Neural progenitor cell (in vitro differentiated cells): ENCODE results near the gene ASPHD1. TPM values are rescaled to one million over a fixed set of nuclear protein-coding genes. Genes with fewer than 3 reads are reported as not detected.

Source experiments
- DNase-seq: peaks from one replicate; pipeline ENCODE4 v3.0.0-alpha.2; 2016; ENCODE audit warnings: low spot score
- H2AFZ ChIP-seq: fragments of 200-600 bp; sonication (generic); replicated peaks from 2 replicates; pipeline ENCODE4 v1.6.1; 2016; ENCODE audit warnings: antibody characterized with exemption
- H3F3A ChIP-seq: fragments of 200-600 bp; sonication (generic); 2 replicates; pipeline ENCODE4 v1.6.1; 2016; ENCODE audit warnings: antibody characterized with exemption, low read depth
- H3K27ac ChIP-seq: fragments of 200-600 bp; sonication (generic); 2 replicates; pipeline ENCODE4 v1.5.1; 2016; ENCODE audit warnings: mild to moderate bottlenecking
- H3K27me3 ChIP-seq: fragments of 200-600 bp; sonication (generic); 2 replicates; pipeline ENCODE4 v1.6.1; 2016; ENCODE audit warnings: mild to moderate bottlenecking, moderate library complexity
- H3K36me3 ChIP-seq: fragments of 200-600 bp; sonication (generic); 2 replicates; pipeline ENCODE4 v1.5.1; 2016
- H3K4me1 ChIP-seq: fragments of 200-600 bp; sonication (generic); 2 replicates; pipeline ENCODE4 v1.6.1; 2016; ENCODE audit warnings: mixed run types
- H3K4me2 ChIP-seq: fragments of 200-600 bp; sonication (generic); 2 replicates; pipeline ENCODE4 v1.6.1; 2016
- H3K4me3 ChIP-seq: fragments of 200-600 bp; sonication (generic); 2 replicates; pipeline ENCODE4 v1.5.1; 2016
- H3K79me2 ChIP-seq: fragments of 200-600 bp; sonication (generic); 2 replicates; pipeline ENCODE4 v1.6.1; 2016; ENCODE audit warnings: low read depth
- H3K9ac ChIP-seq: fragments of 200-600 bp; sonication (generic); 2 replicates; pipeline ENCODE4 v1.6.1; 2016
- H3K9me3 ChIP-seq: fragments of 200-600 bp; sonication (generic); 2 replicates; pipeline ENCODE4 v1.5.1; 2016; ENCODE audit warnings: low read depth
- H4K20me1 ChIP-seq: fragments of 200-600 bp; sonication (generic); 2 replicates; pipeline ENCODE4 v1.6.1; 2016; ENCODE audit warnings: low read depth
- H3K27ac Mint-ChIP-seq: 3 replicates; pipeline ENCODE4 v1.8.0; 2021; ENCODE audit warnings: mixed read lengths
- H3K27me3 Mint-ChIP-seq: 2 replicates; pipeline ENCODE4 v1.8.0; 2022; ENCODE audit warnings: low read depth, mild to moderate bottlenecking, inconsistent platforms, moderate library complexity, mixed read lengths; ENCODE audit not compliant: insufficient read depth
- H3K36me3 Mint-ChIP-seq: 3 replicates; pipeline ENCODE4 v1.8.0; 2021; ENCODE audit warnings: mixed read lengths
- H3K4me1 Mint-ChIP-seq: 3 replicates; pipeline ENCODE4 v1.8.0; 2021; ENCODE audit warnings: mixed read lengths
- H3K4me3 Mint-ChIP-seq: 3 replicates; pipeline ENCODE4 v1.8.0; 2021; ENCODE audit warnings: mild to moderate bottlenecking, moderate library complexity, mixed read lengths
- H3K9me3 Mint-ChIP-seq: 3 replicates; pipeline ENCODE4 v1.8.0; 2020; ENCODE audit warnings: mixed read lengths
- CTCF ChIP-seq: fragments of 200-600 bp; sonication (generic); IDR thresholded peaks from 2 replicates; pipeline ENCODE4 v1.5.1; 2017; ENCODE audit warnings: antibody characterized with exemption, mild to moderate bottlenecking
- EZH2 ChIP-seq: fragments of 200-600 bp; sonication (generic); IDR thresholded peaks from 2 replicates; pipeline ENCODE4 v1.6.1; 2017; ENCODE audit warnings: antibody characterized with exemption, mild to moderate bottlenecking, moderate library complexity
- EZH2phosphoT487 ChIP-seq: fragments of 200-600 bp; sonication (generic); IDR thresholded peaks from 2 replicates; pipeline ENCODE4 v1.6.1; 2017; ENCODE audit warnings: antibody characterized with exemption
- total RNA-seq: library from RNA; depleted of rRNA; stranded (reverse); fragments of >200 nt; gene quantifications from 2 replicates; pipeline ENCODE4 v1.2.3, GENCODE V29; 2015; ENCODE audit warnings: low replicate concordance

ASPHD1 gene
- total RNA-seq, 1 donor from 2014 or later, result 0.97 TPM

- peaks cover 7% of the 10 kb centered on the region for H3K36me3 Mint-ChIP-seq
- peak within 1 kb of the TSS; percentile 94 for H3K4me3 ChIP-seq
- peaks cover 5% of the 10 kb centered on the region for H3K27me3 Mint-ChIP-seq
- H3K27ac ChIP-seq, result peak within 1 kb of the TSS; percentile 100
- peak within 1 kb of the TSS; percentile 100 for H3K27ac Mint-ChIP-seq
- peaks cover 23% of the 10 kb centered on the region for H3K79me2 ChIP-seq
- no peaks in the 10 kb centered on the region for H3K27me3 ChIP-seq
- H3K9me3 Mint-ChIP-seq, result no peaks in the 10 kb centered on the region
- peak within 1 kb of the TSS; percentile 98 for H2AFZ ChIP-seq
- H3K4me1 Mint-ChIP-seq, result peaks cover 6% of the 10 kb centered on the region
- no peaks in the 10 kb centered on the region for H3K9me3 ChIP-seq
- H3K4me1 ChIP-seq, result no peaks in the 10 kb centered on the region
- peak within 1 kb of the TSS; percentile 93 for H3K9ac ChIP-seq
- H3K36me3 ChIP-seq, result no peaks in the 10 kb centered on the region
- H3K4me2 ChIP-seq, result peak within 1 kb of the TSS; percentile 95
- peak within 1 kb of the TSS; percentile 99 for H3K4me3 Mint-ChIP-seq
- H3F3A ChIP-seq, result peaks cover 13% of the 10 kb centered on the region
- TF ChIP-seq EZH2 (no peak), EZH2phosphoT487 (no peak), CTCF (peak; percentile 73)
- DNase-seq, result peak; percentile 98
- H4K20me1 ChIP-seq, result peaks cover 5% of the 10 kb centered on the region
Observed at GRCh38 chr16:29862884-29863668, 37.2 kb upstream of the ASPHD1 start, which contains the start of gene CDIPT. Gene CDIPT, minus strand, starts transcription at chr16:29863226. Its CDS starts 369 bp downstream, at chr16:29862857.

- peak overlapping the region; percentile 100 for H3K27ac Mint-ChIP-seq
Observed at GRCh38 chr16:29863669-29863984, 36.7 kb upstream of the ASPHD1 start.

GRCh38 chr16:29864205-29864604 is 36.1 kb upstream of the ASPHD1 start:
- H3K4me1 Mint-ChIP-seq, result peaks cover 6% of the 10 kb centered on the region
- Histone ChIP-seq H3F3A (peaks cover 13% of the 10 kb centered on the region), H3K27ac (no peak overlapping the region), H3K9ac (no peak overlapping the region), H3K4me1 (no peaks in the 10 kb centered on the region), H3K4me3 (no peak overlapping the region), H2AFZ (no peak overlapping the region), H3K79me2 (peaks cover 23% of the 10 kb centered on the region), H3K27me3 (no peaks in the 10 kb centered on the region), H3K36me3 (no peaks in the 10 kb centered on the region), H4K20me1 (peaks cover 5% of the 10 kb centered on the region), H3K9me3 (no peaks in the 10 kb centered on the region), H3K4me2 (no peak overlapping the region)
- DNase-seq, result no peak
- TF ChIP-seq EZH2phosphoT487 (no peak), EZH2 (no peak), CTCF (no peak)
- H3K9me3 Mint-ChIP-seq, result no peaks in the 10 kb centered on the region
- peaks cover 4% of the 10 kb centered on the region for H3K36me3 Mint-ChIP-seq
- H3K27me3 Mint-ChIP-seq, result peaks cover 4% of the 10 kb centered on the region
- peak overlapping the region; percentile 58 for H3K4me3 Mint-ChIP-seq
- no peak overlapping the region for H3K27ac Mint-ChIP-seq

More at GRCh38 chr16:29863669-29863984, 36.7 kb upstream of the ASPHD1 start:
- Histone ChIP-seq H2AFZ (no peak overlapping the region), H3F3A (peaks cover 13% of the 10 kb centered on the region), H3K9ac (no peak overlapping the region), H3K27me3 (no peaks in the 10 kb centered on the region), H3K4me1 (no peaks in the 10 kb centered on the region), H3K79me2 (peaks cover 23% of the 10 kb centered on the region), H4K20me1 (peaks cover 5% of the 10 kb centered on the region), H3K36me3 (no peaks in the 10 kb centered on the region), H3K4me3 (no peak overlapping the region), H3K4me2 (peak overlapping the region; percentile 95), H3K27ac (no peak overlapping the region), H3K9me3 (no peaks in the 10 kb centered on the region)
- H3K36me3 Mint-ChIP-seq, result peaks cover 4% of the 10 kb centered on the region
- H3K9me3 Mint-ChIP-seq, result no peaks in the 10 kb centered on the region
- peaks cover 6% of the 10 kb centered on the region for H3K4me1 Mint-ChIP-seq
- H3K4me3 Mint-ChIP-seq, result peak overlapping the region; percentile 99
- no peak for DNase-seq
- H3K27me3 Mint-ChIP-seq, result peaks cover 5% of the 10 kb centered on the region
- no peak for TF ChIP-seq EZH2
- TF ChIP-seq CTCF, result no peak
- TF ChIP-seq EZH2phosphoT487, result no peak
